SJCRH30 (cell line): ENCODE data around the gene BTN3A1. TPM values are rescaled to one million over a fixed set of nuclear protein-coding genes. Genes with fewer than 3 reads are reported as not detected.
A peak's percentile ranks its signal among the peaks of the same experiment; 100 is the strongest.
"Not testable (repeated sequence)": the region's sequence is repeated elsewhere in the genome, so short reads cannot be mapped to it uniquely, and the experiment has no call there.

Source experiments
- DNase-seq, 2 experiments: peaks; one replicate each; pipeline ENCODE4 v3.0.0-alpha.2; 2015 to 2020
- H3K27ac ChIP-seq: fragments of 250-450 bp; sonication (Bioruptor Pico); 2 replicates; pipeline ENCODE4 v1.5.1; 2020; ENCODE audit warnings: mild to moderate bottlenecking, moderate library complexity
- H3K27me3 ChIP-seq: fragments of 250-450 bp; sonication (Bioruptor Pico); 2 replicates; pipeline ENCODE4 v1.5.1; 2020; ENCODE audit warnings: mild to moderate bottlenecking, moderate library complexity
- H3K36me3 ChIP-seq: fragments of 250-450 bp; sonication (Bioruptor Pico); 2 replicates; pipeline ENCODE4 v1.5.1; 2020; ENCODE audit warnings: mild to moderate bottlenecking, moderate library complexity
- H3K4me1 ChIP-seq: fragments of 250-450 bp; sonication (Bioruptor Pico); 2 replicates; pipeline ENCODE4 v1.5.1; 2020; ENCODE audit warnings: mild to moderate bottlenecking, moderate library complexity
- H3K4me3 ChIP-seq: fragments of 250-450 bp; sonication (Bioruptor Pico); 2 replicates; pipeline ENCODE4 v1.5.1; 2020; ENCODE audit warnings: mild to moderate bottlenecking, moderate library complexity
- H3K9me3 ChIP-seq: fragments of 250-450 bp; sonication (Bioruptor Pico); replicated peaks from 2 replicates; pipeline ENCODE4 v1.5.1; 2020; ENCODE audit warnings: mild to moderate bottlenecking, moderate library complexity
- total RNA-seq: library from RNA; depleted of rRNA; stranded (reverse); fragments of >200 nt; shearing (Covaris generic); gene quantifications from 2 replicates; pipeline ENCODE4 v1.2.3, GENCODE V29; 2014; rRNA removed

BTN3A1 gene
- 0.51 and 0.81 TPM in 2 replicates for total RNA-seq

DNA sequence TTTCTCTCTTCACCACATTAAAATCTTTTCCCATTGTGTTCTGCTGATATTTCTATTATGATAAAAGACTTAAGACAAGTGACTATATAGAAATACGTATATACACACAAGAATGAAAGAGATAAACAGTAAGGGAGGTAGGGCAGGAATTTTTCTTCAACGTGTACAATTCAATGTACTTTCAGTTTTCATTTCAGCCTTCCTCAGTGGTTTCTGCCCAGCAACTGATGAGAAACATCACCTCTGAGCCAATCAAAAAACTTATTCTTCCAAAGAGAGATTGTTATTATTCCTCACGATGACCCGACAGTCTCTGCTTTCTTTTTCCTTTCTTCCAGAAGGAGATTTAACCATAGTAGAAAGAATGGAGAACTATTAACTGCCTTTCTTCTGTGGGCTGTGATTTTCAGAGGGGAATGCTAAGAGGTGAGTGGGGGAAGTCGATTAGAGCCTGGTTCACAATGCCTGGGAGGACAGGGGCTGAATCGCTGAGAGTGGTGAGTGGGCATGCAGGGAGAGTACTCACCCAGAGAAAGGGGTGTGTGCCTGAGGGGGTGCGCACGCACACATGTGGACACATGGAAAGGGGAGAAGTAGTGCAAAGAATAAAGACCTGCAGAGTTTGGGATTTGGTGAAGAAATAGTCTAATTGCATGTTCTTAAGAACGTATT lies at the start of gene BTN3A1:
Gene BTN3A1 (plus strand): TSS at position 289 of the 672 bp plus-strand sequence. CDS start 3,289 bp downstream, outside the sequence.
- H3K27me3 ChIP-seq, result no peaks in the 10 kb centered on the region
- H3K4me1 ChIP-seq, result no peaks in the 10 kb centered on the region
- no peaks in the 10 kb centered on the region for H3K36me3 ChIP-seq
- no peak within 1 kb of the TSS for H3K27ac ChIP-seq
- DNase-seq, result peak; percentile 62 to 71
- no peaks in the 10 kb centered on the region for H3K9me3 ChIP-seq
- H3K4me3 ChIP-seq, result peak within 1 kb of the TSS; percentile 63

DNA sequence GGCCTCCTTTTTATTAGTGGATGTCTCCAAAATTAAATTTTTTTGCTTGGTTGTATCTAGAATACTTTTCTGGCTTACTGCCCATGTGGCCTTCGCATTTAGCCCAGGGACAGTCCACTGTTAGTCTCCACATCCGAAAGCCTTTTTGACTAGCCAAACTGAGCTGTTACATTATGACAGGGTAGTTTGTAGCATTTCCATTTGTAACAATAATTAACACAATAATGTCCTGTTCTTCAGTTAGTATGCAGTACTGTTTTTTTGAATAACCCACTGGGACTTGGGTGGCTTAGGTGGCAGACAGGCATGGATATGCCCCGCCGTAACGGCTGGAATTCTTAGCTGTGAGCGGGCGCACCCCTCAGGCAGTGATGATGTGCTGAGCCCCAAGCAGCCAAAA lies 49.8 kb upstream of the BTN3A1 start:
- Histone ChIP-seq H3K27ac (no peak overlapping the region), H3K9me3 (no peaks in the 10 kb centered on the region), H3K27me3 (no peaks in the 10 kb centered on the region), H3K4me1 (peaks cover 11% of the 10 kb centered on the region), H3K36me3 (no peaks in the 10 kb centered on the region), H3K4me3 (no peak overlapping the region)
- DNase-seq, result no peak

DNA sequence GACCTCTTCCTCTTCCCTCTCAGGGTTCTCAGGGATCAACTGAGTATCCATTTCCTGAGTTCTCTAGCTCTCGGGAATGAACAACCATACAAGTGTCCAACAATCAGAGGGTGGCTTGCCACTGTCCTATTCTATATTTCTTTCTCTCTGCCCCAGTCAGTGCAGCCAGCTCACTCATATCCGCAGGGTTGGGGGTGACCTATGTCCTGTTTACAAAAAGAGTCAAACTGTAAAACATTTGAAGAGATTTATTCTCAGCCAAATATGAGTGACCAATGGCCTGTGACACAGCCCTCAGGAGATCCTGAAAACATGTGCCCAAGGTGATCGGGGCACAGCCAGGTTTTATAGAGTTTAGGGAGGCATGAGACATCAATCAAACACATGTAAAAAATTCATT lies 47.9 kb upstream of the BTN3A1 start:
- no peak for DNase-seq
- Histone ChIP-seq H3K27me3 (no peaks in the 10 kb centered on the region), H3K4me1 (peaks cover 11% of the 10 kb centered on the region), H3K36me3 (no peaks in the 10 kb centered on the region), H3K9me3 (no peaks in the 10 kb centered on the region), H3K4me3 (no peak overlapping the region), H3K27ac (no peak overlapping the region)

DNA sequence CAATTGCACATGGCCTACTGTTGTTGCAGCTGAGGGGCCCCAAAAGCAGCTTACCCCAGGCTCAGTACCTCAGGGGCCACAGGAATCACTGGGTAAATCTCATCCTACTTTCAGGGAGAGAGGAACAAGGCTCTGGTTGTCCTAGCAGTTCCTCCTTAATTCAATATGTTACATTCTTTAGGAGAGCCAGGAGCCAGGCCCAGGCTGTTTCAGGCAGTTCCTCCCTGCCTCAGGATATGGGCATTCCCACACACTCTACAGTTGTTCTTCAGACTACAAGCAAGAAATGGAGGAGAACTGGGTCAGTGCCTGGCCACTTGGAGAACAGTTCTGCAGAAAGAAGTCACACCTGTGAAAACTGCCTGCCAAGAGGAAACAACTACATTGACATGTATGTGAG lies 46.7 kb upstream of the BTN3A1 start:
- Histone ChIP-seq H3K4me1 (peaks cover 11% of the 10 kb centered on the region), H3K27me3 (no peaks in the 10 kb centered on the region), H3K4me3 (no peak overlapping the region), H3K27ac (no peak overlapping the region), H3K36me3 (no peaks in the 10 kb centered on the region), H3K9me3 (no peaks in the 10 kb centered on the region)
- no peak for DNase-seq

DNA sequence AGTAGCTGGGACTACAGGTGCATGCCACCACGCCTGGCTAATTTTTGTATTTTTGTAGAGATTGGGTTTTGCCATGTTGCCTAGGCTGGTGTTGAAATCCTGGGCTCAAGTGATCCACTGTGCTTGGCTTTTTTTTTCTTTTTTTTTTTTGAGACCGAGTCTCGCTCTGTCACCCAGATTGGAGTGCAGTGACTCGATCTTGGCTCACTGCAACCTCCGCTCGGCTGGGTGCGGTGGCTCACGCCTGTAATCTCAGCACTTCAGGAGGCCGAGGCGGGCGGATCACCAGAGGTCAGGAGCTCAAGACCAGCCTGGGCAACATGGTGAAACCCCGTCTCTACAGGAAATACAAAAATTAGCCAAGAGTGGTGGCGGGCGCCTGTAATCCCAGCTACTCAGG lies 44.5 kb upstream of the BTN3A1 start:
- H3K4me1 ChIP-seq, H3K27ac ChIP-seq, H3K27me3 ChIP-seq, H3K4me3 ChIP-seq, H3K36me3 ChIP-seq, DNase-seq, H3K9me3 ChIP-seq: not testable (repeated sequence)

DNA sequence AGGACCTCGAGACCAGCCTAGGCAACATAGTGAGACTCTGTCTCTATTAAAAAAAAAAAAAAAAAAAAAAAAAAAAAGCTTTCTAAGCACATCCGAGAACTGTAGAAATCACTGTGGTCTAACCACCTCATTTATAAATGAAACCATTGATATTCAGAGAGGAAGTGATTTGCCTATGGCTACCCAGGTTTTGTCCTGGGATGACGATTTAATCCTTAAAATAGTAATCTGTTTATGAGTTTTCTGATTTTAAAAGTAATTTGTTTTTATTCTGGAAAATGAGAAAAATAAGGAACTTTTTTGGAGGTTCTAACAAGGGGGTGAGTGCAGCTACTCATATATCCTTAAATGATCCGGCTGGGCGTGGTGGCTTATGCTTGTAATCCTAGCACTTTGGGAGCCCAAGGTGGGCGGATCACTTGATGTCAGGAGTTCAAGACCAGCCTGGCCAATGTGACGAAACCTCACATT lies 43.5 kb upstream of the BTN3A1 start:
- Histone ChIP-seq H3K27me3 (no peaks in the 10 kb centered on the region), H3K36me3 (no peaks in the 10 kb centered on the region), H3K27ac (no peak overlapping the region), H3K4me3 (no peak overlapping the region), H3K9me3 (no peaks in the 10 kb centered on the region), H3K4me1 (no peaks in the 10 kb centered on the region)
- DNase-seq, result no peak

DNA sequence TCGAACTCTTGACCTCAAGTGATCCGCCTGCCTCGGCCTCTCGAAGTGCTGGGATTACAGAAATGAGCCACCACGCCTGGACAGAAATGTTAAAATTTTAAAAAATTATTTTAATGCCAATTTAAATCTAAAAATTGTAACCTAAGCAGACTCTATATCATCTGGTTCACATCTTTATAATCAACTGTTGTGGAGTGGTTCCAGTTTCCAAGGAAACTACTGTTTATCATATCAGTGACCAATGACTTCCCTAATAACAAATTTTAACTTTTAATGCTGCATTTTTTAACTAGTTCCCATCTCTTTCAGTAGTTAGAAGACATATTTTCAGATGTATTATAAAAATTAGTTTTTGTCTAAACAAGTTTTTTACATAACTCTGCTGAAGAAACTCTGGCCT lies 42.3 kb upstream of the BTN3A1 start:
- Histone ChIP-seq H3K4me1 (no peaks in the 10 kb centered on the region), H3K4me3 (no peak overlapping the region), H3K36me3 (no peaks in the 10 kb centered on the region), H3K9me3 (no peaks in the 10 kb centered on the region), H3K27me3 (no peaks in the 10 kb centered on the region), H3K27ac (no peak overlapping the region)
- DNase-seq, result no peak

DNA sequence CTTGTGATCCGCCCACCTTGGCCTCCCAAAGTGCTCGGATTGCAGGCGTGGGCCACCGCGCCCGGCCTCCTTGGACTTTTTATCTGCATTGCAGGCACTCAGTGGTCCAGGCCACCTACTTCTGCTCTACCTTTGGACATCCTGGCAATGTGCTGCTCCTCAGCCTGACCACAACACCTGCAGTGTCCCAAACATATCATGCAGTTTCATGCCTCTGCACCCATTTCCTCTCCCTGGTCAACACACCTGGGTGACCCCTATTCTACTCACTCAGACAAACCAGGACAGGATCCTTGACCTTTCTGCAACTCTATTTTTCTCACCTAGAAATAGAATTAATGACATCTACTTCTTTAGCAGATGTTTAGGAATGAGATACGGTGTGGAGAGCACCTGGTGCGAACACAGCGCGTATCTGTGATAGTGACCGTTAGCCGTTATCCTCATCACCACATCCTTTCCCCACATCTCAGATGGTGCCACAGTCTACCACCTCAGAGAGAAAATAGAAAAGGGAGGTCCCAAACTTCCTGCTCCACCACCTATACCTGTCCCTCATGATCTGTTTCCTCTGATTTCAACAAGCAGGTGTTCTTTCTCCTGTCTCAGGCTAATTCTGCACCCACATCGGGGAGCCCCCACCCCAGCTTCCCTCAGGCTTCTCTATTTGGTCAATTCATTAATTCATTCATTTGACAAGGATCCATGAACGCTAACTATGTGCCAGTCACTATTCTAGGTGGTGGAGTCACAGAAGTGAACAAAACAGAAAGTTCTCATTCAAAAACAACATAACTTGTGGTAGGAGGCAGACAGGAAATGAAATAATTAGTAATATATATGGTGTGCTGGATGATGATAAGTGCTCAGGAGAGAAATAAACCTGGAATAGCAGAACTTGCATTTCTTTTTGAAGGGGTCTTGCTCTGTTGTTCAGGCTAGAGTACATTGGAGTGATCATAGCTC lies 41.3 kb upstream of the BTN3A1 start:
- Histone ChIP-seq H3K27me3 (no peaks in the 10 kb centered on the region), H3K4me3 (no peak overlapping the region), H3K27ac (no peak overlapping the region), H3K9me3 (no peaks in the 10 kb centered on the region), H3K4me1 (0 out of 2 replicates have a peak, but pooled peaks cover 2% of the 10 kb centered on the region), H3K36me3 (no peaks in the 10 kb centered on the region)
- no peak for DNase-seq

DNA sequence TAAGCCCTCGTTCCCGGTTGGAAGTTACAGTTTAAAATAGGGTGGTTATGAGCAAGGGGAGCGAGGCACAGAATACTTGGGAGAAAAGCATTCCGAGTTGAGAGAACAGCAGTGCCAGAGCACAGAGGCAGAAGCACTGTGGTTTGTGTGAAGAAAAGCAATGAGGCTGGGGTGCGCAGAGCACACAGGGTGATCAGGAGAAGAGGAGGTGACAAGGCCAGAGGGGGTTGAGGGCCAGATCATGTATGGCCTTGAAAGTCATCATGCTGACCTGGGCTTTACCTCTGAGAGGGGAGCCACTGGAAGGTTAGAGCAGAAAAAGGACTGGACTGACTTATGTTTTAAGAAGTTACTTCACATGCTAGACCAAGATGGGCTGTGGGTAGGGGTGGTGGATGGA lies 40.5 kb upstream of the BTN3A1 start:
- H3K27me3 ChIP-seq, result no peaks in the 10 kb centered on the region
- H3K9me3 ChIP-seq, result no peaks in the 10 kb centered on the region
- no peak for DNase-seq
- no peak overlapping the region for H3K27ac ChIP-seq
- H3K36me3 ChIP-seq, result no peaks in the 10 kb centered on the region
- H3K4me3 ChIP-seq, result no peak overlapping the region
- H3K4me1 ChIP-seq, result peaks cover 3% of the 10 kb centered on the region; the same call in 1 of the 2 replicates

DNA sequence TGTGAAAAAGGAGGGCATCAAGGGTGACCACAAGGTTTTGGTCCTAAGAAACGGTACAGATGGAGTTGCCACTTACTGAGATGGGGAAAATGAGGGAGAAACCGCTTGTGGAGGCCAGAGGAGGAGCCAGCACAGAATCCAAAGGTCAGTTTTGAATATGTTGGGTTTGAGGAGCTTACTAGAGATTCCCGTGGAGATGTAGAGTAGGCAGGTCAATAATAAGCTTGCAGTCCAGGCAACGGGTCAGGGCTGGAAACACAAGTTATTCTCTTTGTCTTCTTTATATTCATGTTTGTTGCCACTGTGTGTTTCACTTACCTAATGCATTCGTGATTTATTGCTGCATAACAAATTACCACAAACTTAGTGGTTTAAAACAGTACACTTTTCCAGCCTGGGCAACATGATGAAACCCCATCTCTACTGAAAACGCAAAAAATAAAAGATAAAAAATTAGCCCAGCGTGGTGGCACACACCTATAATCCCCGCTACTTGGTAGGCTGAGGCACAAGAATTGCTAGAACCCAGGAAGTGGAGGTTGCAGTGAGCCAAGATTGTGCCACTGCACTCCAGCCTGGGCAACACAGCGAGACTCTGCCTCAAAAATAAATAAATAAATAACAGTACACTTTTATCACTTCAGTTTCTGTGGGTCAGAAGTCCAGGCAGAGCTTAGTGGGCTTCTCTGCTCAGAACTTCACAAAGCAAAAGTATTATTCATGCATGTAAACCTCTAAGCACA lies 39.8 kb upstream of the BTN3A1 start:
- H3K36me3 ChIP-seq, result no peaks in the 10 kb centered on the region
- no peaks in the 10 kb centered on the region for H3K27me3 ChIP-seq
- no peak for DNase-seq
- no peak overlapping the region for H3K4me3 ChIP-seq
- H3K27ac ChIP-seq, result no peak overlapping the region
- H3K4me1 ChIP-seq, result peaks cover 3% of the 10 kb centered on the region; the same call in 1 of the 2 replicates
- H3K9me3 ChIP-seq, result no peaks in the 10 kb centered on the region

DNA sequence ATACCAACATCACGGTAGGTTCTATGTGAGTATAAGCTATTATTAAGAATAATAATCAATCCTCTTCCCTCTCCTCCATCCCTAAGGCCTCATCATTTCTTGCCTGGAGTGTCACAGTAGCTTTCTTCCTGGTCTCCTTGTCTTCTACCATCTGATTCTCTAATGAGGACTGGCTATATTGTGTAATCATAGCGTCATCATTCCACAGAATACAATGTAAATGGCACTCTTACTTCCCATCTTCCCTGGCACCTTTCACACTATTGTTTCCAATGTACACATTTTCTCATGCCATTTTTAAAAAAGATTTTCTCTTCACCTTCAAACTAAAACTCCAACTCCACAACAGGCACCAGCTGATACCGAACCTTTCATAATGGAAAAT lies 39.2 kb upstream of the BTN3A1 start:
- no peak for DNase-seq
- Histone ChIP-seq H3K4me1 (peaks cover 3% of the 10 kb centered on the region; the same call in 1 of the 2 replicates), H3K9me3 (no peaks in the 10 kb centered on the region), H3K27me3 (no peaks in the 10 kb centered on the region), H3K4me3 (no peak overlapping the region), H3K36me3 (no peaks in the 10 kb centered on the region), H3K27ac (no peak overlapping the region)

DNA sequence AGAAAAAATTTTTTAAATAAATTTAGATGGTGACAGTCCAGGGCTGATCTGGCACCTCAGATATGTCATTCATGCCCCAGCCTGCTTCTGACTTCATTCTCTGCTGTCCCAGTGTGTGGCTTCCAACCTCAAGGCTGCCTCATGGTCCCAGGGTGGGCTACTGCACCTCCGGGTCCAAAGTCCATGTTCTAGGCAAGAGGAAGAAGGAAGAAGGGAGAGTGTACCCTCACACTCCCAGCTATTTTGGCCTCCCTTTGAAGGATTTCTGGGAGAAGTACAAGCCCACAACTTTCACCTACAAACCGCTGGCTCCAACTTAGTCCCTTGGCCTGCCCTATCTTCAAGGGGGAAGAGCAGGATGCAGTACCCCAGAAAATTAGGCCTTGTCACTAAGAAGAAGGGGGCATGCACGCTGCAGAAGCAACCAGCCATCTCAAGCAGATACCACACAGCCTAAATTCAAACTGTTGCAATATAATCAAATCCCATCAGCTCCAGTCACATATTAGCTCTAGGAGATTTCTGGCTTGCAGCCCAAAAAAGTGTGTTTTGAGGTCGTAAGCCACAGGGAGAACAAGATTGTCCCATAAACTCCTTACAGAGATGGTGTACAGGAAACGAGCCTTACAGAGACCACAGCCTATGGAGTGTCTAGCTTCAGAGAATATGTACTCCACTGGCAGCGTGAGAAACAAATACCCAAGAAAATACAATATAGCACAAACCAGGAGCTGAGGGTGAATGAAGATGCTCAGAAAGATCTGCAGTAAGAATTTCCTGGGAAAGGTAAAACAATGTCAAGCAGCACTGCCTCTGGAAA lies 38.0 kb upstream of the BTN3A1 start:
- no peaks in the 10 kb centered on the region for H3K9me3 ChIP-seq
- peak in 1 of 2 experiments; percentile 9 for DNase-seq
- H3K36me3 ChIP-seq, result no peaks in the 10 kb centered on the region
- H3K27ac ChIP-seq, result no peak overlapping the region
- H3K4me3 ChIP-seq, result peak overlapping the region; percentile 61
- peaks cover 3% of the 10 kb centered on the region; the same call in 1 of the 2 replicates for H3K4me1 ChIP-seq
- H3K27me3 ChIP-seq, result no peaks in the 10 kb centered on the region

DNA sequence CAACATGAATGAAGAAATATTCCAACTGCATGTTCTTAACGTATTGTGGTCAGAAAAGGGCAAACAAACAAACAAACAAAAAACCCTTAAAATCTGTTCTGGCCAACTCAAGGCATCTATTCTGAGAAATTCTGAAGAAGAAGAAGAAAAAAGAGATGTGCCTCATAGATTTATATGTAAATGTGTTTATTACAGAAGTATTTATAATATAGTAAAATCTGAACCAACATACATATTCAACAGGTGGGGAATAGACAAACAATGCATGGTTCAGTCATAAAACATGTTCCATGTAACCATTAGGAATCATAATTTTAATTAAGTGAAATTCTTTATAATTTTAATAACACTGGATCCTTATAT lies 36.5 kb upstream of the BTN3A1 start:
- H3K36me3 ChIP-seq, result no peaks in the 10 kb centered on the region
- DNase-seq, result no peak

DNA sequence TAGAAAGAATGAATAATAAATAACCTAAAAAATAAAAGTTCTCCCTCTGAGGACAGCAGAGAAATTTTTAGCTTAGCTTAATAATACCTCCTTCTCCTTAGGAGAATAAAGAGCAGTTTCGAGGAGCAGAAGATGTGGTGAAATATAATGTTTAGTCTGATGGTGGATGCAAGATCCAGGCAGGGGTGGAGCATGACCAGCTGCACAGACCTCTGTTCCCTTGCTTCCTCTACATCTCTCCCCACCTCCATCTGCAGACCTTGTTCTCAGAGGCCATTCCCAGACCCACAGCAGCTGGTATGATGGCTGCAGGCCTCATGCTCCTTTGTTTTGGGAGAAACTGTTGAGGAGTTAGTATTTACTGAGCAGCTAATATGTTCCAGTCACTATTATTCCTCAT lies 35.6 kb upstream of the BTN3A1 start:
- Histone ChIP-seq H3K9me3 (no peaks in the 10 kb centered on the region), H3K27me3 (no peaks in the 10 kb centered on the region), H3K4me3 (no peak overlapping the region), H3K27ac (no peak overlapping the region), H3K4me1 (peaks cover 3% of the 10 kb centered on the region; the same call in 1 of the 2 replicates), H3K36me3 (no peaks in the 10 kb centered on the region)
- DNase-seq, result peak in 1 of 2 experiments; percentile 24

More for the DNA sequence above, 36.5 kb upstream of the BTN3A1 start:
- Histone ChIP-seq H3K27me3 (no peaks in the 10 kb centered on the region), H3K4me1 (peaks cover 3% of the 10 kb centered on the region; the same call in 1 of the 2 replicates), H3K4me3 (peak overlapping the region; percentile 61), H3K27ac (no peak overlapping the region), H3K9me3 (no peaks in the 10 kb centered on the region)
